ENCODE data around the gene ST14.

DNA sequence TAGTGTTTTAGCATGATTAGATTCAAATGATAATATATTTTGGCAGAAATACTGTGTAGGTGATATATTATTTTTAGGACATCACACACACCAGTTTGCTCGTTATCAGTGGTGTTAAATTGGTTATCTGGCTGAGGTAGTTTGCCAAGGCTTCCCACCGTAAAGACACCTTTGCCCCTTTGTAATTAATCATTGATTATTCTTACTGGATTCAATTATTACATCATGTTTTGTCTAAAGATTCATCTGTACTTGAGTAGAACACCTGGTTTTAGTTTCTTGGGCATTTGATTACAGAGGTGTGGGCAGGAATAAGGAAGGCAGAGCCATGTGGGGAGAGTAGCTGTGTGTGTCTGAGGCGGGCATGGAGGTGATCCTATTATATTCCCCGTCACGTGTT is 39.5 kb upstream of the ST14 start:
- TF ChIP-seq, protein P1, sequence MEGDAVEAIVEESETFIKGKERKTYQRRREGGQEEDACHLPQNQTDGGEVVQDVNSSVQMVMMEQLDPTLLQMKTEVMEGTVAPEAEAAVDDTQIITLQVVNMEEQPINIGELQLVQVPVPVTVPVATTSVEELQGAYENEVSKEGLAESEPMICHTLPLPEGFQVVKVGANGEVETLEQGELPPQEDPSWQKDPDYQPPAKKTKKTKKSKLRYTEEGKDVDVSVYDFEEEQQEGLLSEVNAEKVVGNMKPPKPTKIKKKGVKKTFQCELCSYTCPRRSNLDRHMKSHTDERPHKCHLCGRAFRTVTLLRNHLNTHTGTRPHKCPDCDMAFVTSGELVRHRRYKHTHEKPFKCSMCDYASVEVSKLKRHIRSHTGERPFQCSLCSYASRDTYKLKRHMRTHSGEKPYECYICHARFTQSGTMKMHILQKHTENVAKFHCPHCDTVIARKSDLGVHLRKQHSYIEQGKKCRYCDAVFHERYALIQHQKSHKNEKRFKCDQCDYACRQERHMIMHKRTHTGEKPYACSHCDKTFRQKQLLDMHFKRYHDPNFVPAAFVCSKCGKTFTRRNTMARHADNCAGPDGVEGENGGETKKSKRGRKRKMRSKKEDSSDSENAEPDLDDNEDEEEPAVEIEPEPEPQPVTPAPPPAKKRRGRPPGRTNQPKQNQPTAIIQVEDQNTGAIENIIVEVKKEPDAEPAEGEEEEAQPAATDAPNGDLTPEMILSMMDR (IDR thresholded peaks at IDR 0.05): no peak
- no peak for TF ChIP-seq POLR2A (IDR thresholded peaks at IDR 0.05)
